Omental fat pad (tissue), 4 donors: ENCODE measurements around the gene SPSB3. TPM values are rescaled to one million over a fixed set of nuclear protein-coding genes. Genes with fewer than 3 reads are reported as not detected.

Source experiments
- ATAC-seq: fragments of 150-250 bp; one replicate; pipeline ENCODE4 v1.9.1; 2016; ENCODE audit warnings: mild to moderate bottlenecking, moderate library complexity; ENCODE audit not compliant: low FRiP score
- DNase-seq: peaks from one replicate; pipeline ENCODE4 v3.0.0-alpha.2; 2019; ENCODE audit warnings: low spot score
- CTCF ChIP-seq, 3 donors: fragments of 450-650 bp; IDR thresholded peaks; one replicate each; pipeline ENCODE4 v1.5.1; 2016 to 2017; ENCODE audit warnings: antibody characterized with exemption in 3 of 3, mild to moderate bottlenecking in 3 of 3, moderate library complexity in 2 of 3
- total RNA-seq, 4 donors: library from RNA; depleted of rRNA; stranded (reverse); fragments of >200 nt; gene quantifications; one replicate each; pipeline ENCODE4 v1.1.0, GENCODE V29; 2016

SPSB3 gene
- total RNA-seq, 4 donors from 2014 or later, result 39.5 to 88.1 (median 50.7) TPM

GRCh38 chr16:1791943-1792812 lies 9.8 kb upstream of the SPSB3 start:
- DNase-seq (no peak), ATAC-seq (no peak)
- TF ChIP-seq CTCF (IDR thresholded peaks at IDR 0.05), result no peak

GRCh38 chr16:1791256-1791942 lies 9.0 kb upstream of the SPSB3 start:
- no peak for TF ChIP-seq CTCF (IDR thresholded peaks at IDR 0.05)
- no peak for ATAC-seq
- DNase-seq, result no peak

- DNase-seq (no peak), ATAC-seq (no peak)
- no peak for TF ChIP-seq CTCF (IDR thresholded peaks at IDR 0.05)
Measured at GRCh38 chr16:1790611-1791255, 8.4 kb upstream of the SPSB3 start.

- ATAC-seq (no peak), DNase-seq (no peak)
- TF ChIP-seq CTCF (IDR thresholded peaks at IDR 0.05), result no peak
Measured at GRCh38 chr16:1790261-1790610, 7.9 kb upstream of the SPSB3 start.

- no peak for ATAC-seq
- no peak for DNase-seq
- no peak for TF ChIP-seq CTCF (IDR thresholded peaks at IDR 0.05)
Measured at GRCh38 chr16:1789643-1790045, 7.3 kb upstream of the SPSB3 start.

- no peak for TF ChIP-seq CTCF (IDR thresholded peaks at IDR 0.05)
- DNase-seq (no peak), ATAC-seq (no peak)
Measured at GRCh38 chr16:1788708-1789100, 6.3 kb upstream of the SPSB3 start.
